ENCODE results near the gene SASH3.

SASH3 gene

GRCh38 chrX:129798888-129799287, 19.1 kb downstream of the SASH3 start:
- H3K9ac ChIP-seq (ENCODE audit: low read length), result no peak overlapping the region
- no peak overlapping the region for H2AFZ ChIP-seq (ENCODE audit: low read length)
- H3K27me3 ChIP-seq (replicated peaks; ENCODE audit: insufficient read depth, low read length), result no peaks in the 10 kb centered on the region
- peaks cover 14% of the 10 kb centered on the region; the same call in 1 of the 2 replicates for H3F3A ChIP-seq (ENCODE audit: insufficient read depth, low read length)
- H3K4me2 ChIP-seq (ENCODE audit: low read depth, low read length), result no peak overlapping the region
- H3K4me1 ChIP-seq (ENCODE audit: low read length), result no peaks in the 10 kb centered on the region
- H3K79me2 ChIP-seq (ENCODE audit: low read length), result no peaks in the 10 kb centered on the region
- H4K20me1 ChIP-seq (ENCODE audit: insufficient read depth, low read length), result no peaks in the 10 kb centered on the region
- DNase-seq, result no peak
- no peak for TF ChIP-seq EZH2 (optimal IDR thresholded peaks at IDR 0.05; ENCODE audit: low read depth, low read length)
- TF ChIP-seq EZH2phosphoT487 (IDR thresholded peaks at IDR 0.05; ENCODE audit: low read length), result no peak
- TF ChIP-seq, protein P1, sequence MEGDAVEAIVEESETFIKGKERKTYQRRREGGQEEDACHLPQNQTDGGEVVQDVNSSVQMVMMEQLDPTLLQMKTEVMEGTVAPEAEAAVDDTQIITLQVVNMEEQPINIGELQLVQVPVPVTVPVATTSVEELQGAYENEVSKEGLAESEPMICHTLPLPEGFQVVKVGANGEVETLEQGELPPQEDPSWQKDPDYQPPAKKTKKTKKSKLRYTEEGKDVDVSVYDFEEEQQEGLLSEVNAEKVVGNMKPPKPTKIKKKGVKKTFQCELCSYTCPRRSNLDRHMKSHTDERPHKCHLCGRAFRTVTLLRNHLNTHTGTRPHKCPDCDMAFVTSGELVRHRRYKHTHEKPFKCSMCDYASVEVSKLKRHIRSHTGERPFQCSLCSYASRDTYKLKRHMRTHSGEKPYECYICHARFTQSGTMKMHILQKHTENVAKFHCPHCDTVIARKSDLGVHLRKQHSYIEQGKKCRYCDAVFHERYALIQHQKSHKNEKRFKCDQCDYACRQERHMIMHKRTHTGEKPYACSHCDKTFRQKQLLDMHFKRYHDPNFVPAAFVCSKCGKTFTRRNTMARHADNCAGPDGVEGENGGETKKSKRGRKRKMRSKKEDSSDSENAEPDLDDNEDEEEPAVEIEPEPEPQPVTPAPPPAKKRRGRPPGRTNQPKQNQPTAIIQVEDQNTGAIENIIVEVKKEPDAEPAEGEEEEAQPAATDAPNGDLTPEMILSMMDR (IDR thresholded peaks at IDR 0.05; ENCODE audit: low read length), result no peak
- H3K9me3 ChIP-seq (replicated peaks; ENCODE audit: insufficient read depth, low read length), result no peaks in the 10 kb centered on the region
- H3K4me3 ChIP-seq (ENCODE audit: low read length), result no peak overlapping the region
- H3K9me2 ChIP-seq (replicated peaks; ENCODE audit: insufficient read depth, low read length), result no peaks in the 10 kb centered on the region
- no peak overlapping the region for H3K27ac ChIP-seq (ENCODE audit: low read length)
- no peaks in the 10 kb centered on the region for H3K36me3 ChIP-seq (replicated peaks; ENCODE audit: insufficient read depth, low read length)

DNA sequence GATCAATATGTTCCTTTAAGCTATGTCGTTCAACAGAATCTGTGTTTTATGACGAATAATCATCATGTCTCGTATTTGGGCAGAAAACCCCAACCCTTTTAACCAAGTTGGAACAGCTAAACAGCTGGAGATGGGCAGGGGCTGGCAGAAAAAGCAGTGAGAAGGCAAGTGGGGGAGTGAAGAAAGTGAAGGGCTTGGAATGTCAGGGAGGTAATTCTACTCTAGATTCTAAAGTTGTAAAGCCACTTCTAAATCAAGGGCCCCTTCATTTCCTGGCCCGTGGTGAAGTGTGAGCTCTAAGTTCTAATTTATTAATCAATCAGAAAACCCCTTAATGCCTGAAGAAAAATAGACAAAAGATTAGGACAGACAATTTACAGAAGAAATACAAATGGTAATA, 20.4 kb downstream of the SASH3 start:
- no peak overlapping the region for H3K9ac ChIP-seq (ENCODE audit: low read length)
- no peak overlapping the region for H3K4me2 ChIP-seq (ENCODE audit: low read depth, low read length)
- H3K79me2 ChIP-seq (ENCODE audit: low read length), result no peaks in the 10 kb centered on the region
- H3K9me2 ChIP-seq (replicated peaks; ENCODE audit: insufficient read depth, low read length), result no peaks in the 10 kb centered on the region
- H2AFZ ChIP-seq (ENCODE audit: low read length), result no peak overlapping the region
- H3F3A ChIP-seq (ENCODE audit: insufficient read depth, low read length), result peaks cover 14% of the 10 kb centered on the region; the same call in 1 of the 2 replicates
- H4K20me1 ChIP-seq (ENCODE audit: insufficient read depth, low read length), result no peaks in the 10 kb centered on the region
- no peaks in the 10 kb centered on the region for H3K27me3 ChIP-seq (replicated peaks; ENCODE audit: insufficient read depth, low read length)
- H3K4me3 ChIP-seq (ENCODE audit: low read length), result no peak overlapping the region
- H3K36me3 ChIP-seq (replicated peaks; ENCODE audit: insufficient read depth, low read length), result no peaks in the 10 kb centered on the region
- no peak for TF ChIP-seq EZH2 (optimal IDR thresholded peaks at IDR 0.05; ENCODE audit: low read depth, low read length)
- TF ChIP-seq EZH2phosphoT487 (IDR thresholded peaks at IDR 0.05; ENCODE audit: low read length), result no peak
- TF ChIP-seq, protein P1 (IDR thresholded peaks at IDR 0.05; ENCODE audit: low read length), result no peak
- no peak overlapping the region for H3K27ac ChIP-seq (ENCODE audit: low read length)
- no peaks in the 10 kb centered on the region for H3K4me1 ChIP-seq (ENCODE audit: low read length)
- no peak for DNase-seq
- H3K9me3 ChIP-seq (replicated peaks; ENCODE audit: insufficient read depth, low read length), result no peaks in the 10 kb centered on the region

DNA sequence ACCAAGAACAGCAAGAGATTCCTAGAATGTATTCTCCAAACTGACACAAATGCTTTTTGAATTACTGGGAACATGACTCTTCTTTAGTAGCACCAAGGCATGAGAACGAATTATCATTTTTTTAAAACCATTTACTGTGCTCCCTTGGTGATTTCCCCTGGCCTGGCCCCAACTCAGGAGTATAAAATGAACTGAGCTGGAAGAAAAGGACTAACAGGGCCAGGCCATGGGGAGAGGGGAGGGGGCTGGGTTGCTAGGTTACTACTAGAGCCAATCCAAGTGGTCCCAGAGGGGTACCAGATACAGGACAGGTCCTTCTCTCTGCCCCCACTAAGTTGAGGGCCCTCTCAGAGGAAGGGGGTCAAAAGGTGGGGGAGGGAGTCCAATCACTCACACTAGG, 23.1 kb downstream of the SASH3 start:
- Histone ChIP-seq H3K4me1 (ENCODE audit: low read length) (no peaks in the 10 kb centered on the region), H3K9ac (ENCODE audit: low read length) (no peak overlapping the region), H3K4me3 (ENCODE audit: low read length) (no peak overlapping the region), H4K20me1 (ENCODE audit: insufficient read depth, low read length) (no peaks in the 10 kb centered on the region), H3K4me2 (ENCODE audit: low read depth, low read length) (no peak overlapping the region), H3K36me3 (replicated peaks; ENCODE audit: insufficient read depth, low read length) (no peaks in the 10 kb centered on the region), H3F3A (ENCODE audit: insufficient read depth, low read length) (peaks cover 8% of the 10 kb centered on the region; the same call in 1 of the 2 replicates), H3K9me2 (replicated peaks; ENCODE audit: insufficient read depth, low read length) (no peaks in the 10 kb centered on the region), H3K79me2 (ENCODE audit: low read length) (no peaks in the 10 kb centered on the region), H3K27me3 (replicated peaks; ENCODE audit: insufficient read depth, low read length) (no peaks in the 10 kb centered on the region), H2AFZ (ENCODE audit: low read length) (no peak overlapping the region), H3K9me3 (replicated peaks; ENCODE audit: insufficient read depth, low read length) (no peaks in the 10 kb centered on the region), H3K27ac (ENCODE audit: low read length) (no peak overlapping the region)
- DNase-seq, result no peak
- no peak for TF ChIP-seq EZH2phosphoT487 (IDR thresholded peaks at IDR 0.05; ENCODE audit: low read length)
- TF ChIP-seq EZH2 (optimal IDR thresholded peaks at IDR 0.05; ENCODE audit: low read depth, low read length), result no peak
- TF ChIP-seq, protein P1 (IDR thresholded peaks at IDR 0.05; ENCODE audit: low read length), result no peak
